ENCODE measurements around the gene GRIK4. TPM values are rescaled to one million over a fixed set of nuclear protein-coding genes. Genes with fewer than 3 reads are reported as not detected.
"Not testable (repeated sequence)": the region's sequence is repeated elsewhere in the genome, so short reads cannot be mapped to it uniquely, and the experiment has no call there.

The GRIK4 gene
- total RNA-seq, 1 donor from 2014 or later, result 0.05 TPM

GRCh38 chr11:120598517-120599257 lies 87.1 kb downstream of the GRIK4 start:
- ATAC-seq, result no peak
- no peak for DNase-seq (ENCODE audit: low spot score)

GRCh38 chr11:120599816-120600420 lies 88.4 kb downstream of the GRIK4 start:
- ATAC-seq (no peak), DNase-seq (ENCODE audit: low spot score) (no peak)

- ATAC-seq, result peak; percentile 37
- DNase-seq (ENCODE audit: low spot score), result no peak
Observed at GRCh38 chr11:120601536-120601935, 90.0 kb downstream of the GRIK4 start.

GRCh38 chr11:120603071-120603470 lies 91.5 kb downstream of the GRIK4 start:
- ATAC-seq, result no peak
- DNase-seq (ENCODE audit: low spot score), result no peak

GRCh38 chr11:120605469-120605868 lies 93.9 kb downstream of the GRIK4 start:
- DNase-seq (ENCODE audit: low spot score) (no peak), ATAC-seq (no peak)

- no peak for DNase-seq (ENCODE audit: low spot score)
- no peak for ATAC-seq
Observed at GRCh38 chr11:120606211-120607010, 94.9 kb downstream of the GRIK4 start.

GRCh38 chr11:120608061-120608460 lies 96.5 kb downstream of the GRIK4 start:
- no peak for DNase-seq (ENCODE audit: low spot score)
- no peak for ATAC-seq

GRCh38 chr11:120608760-120609211 lies 97.2 kb downstream of the GRIK4 start:
- ATAC-seq (peak; percentile 82), DNase-seq (ENCODE audit: low spot score) (no peak)

- DNase-seq (ENCODE audit: low spot score) (no peak), ATAC-seq (no peak)
Observed at GRCh38 chr11:120610111-120610510, 98.6 kb downstream of the GRIK4 start.

- no peak for ATAC-seq
Observed at GRCh38 chr11:120611581-120611980, 100.0 kb downstream of the GRIK4 start.

GRCh38 chr11:120612513-120613263 lies 101.1 kb downstream of the GRIK4 start:
- DNase-seq (ENCODE audit: low spot score) (no peak), ATAC-seq (peak; percentile 36)

More at GRCh38 chr11:120611581-120611980, 100.0 kb downstream of the GRIK4 start:
- no peak for DNase-seq (ENCODE audit: low spot score)

- no peak for ATAC-seq
- DNase-seq (ENCODE audit: low spot score), result no peak
Observed at GRCh38 chr11:120613264-120614226, 102.0 kb downstream of the GRIK4 start.

GRCh38 chr11:120615391-120615790 lies 103.8 kb downstream of the GRIK4 start:
- ATAC-seq (no peak), DNase-seq (ENCODE audit: low spot score) (no peak)

GRCh38 chr11:120618399-120618798 lies 106.9 kb downstream of the GRIK4 start:
- DNase-seq (ENCODE audit: low spot score), result no peak
- ATAC-seq, result no peak

GRCh38 chr11:120622189-120622875 lies 110.8 kb downstream of the GRIK4 start:
- DNase-seq (ENCODE audit: low spot score) (no peak), ATAC-seq (no peak)

GRCh38 chr11:120624992-120625391 lies 113.4 kb downstream of the GRIK4 start:
- ATAC-seq; DNase-seq (ENCODE audit: low spot score): not testable (repeated sequence)

GRCh38 chr11:120625565-120625964 lies 114.0 kb downstream of the GRIK4 start:
- no peak for ATAC-seq
- DNase-seq (ENCODE audit: low spot score), result no peak

- ATAC-seq, result no peak
- DNase-seq (ENCODE audit: low spot score), result no peak
Observed at GRCh38 chr11:120626791-120627190, 115.2 kb downstream of the GRIK4 start.
